ENCODE data around the gene EPHA6.
"Not testable (repeated sequence)": the region's sequence is repeated elsewhere in the genome, so short reads cannot be mapped to it uniquely, and the experiment has no call there.

The EPHA6 gene

GRCh38 chr3:97256060-97256459, 441.7 kb downstream of the EPHA6 start:
- H3K27ac ChIP-seq: no peak overlapping the region
- no peak for DNase-seq (ENCODE audit: low read depth, low spot score)

GRCh38 chr3:97257942-97258697, 443.7 kb downstream of the EPHA6 start:
- DNase-seq (ENCODE audit: low read depth, low spot score): no peak
- H3K27ac ChIP-seq: no peak overlapping the region

GRCh38 chr3:97259263-97259662, 444.9 kb downstream of the EPHA6 start:
- no peak for DNase-seq (ENCODE audit: low read depth, low spot score)
- no peak overlapping the region for H3K27ac ChIP-seq

DNA sequence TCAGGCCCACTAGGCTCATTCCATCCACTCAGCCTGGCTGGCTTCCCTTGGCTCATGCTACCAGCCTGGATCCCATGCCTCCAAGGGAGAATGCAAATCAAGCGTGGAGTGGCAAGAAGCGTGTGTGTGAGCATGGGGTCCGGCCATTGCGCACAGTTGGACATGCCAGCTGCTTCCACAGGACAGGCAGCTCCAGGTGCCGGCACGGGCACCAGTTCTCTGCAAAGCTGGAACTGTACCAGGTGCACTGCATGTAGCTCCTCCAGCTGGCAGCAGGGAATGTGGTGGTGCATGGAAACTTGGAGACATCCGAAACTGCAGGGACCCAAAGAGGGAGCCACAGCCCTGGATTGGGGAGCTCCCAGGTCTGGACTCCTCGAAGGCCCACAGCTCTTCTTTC, 449.8 kb downstream of the EPHA6 start:
- no peak for DNase-seq (ENCODE audit: low read depth, low spot score)
- H3K27ac ChIP-seq: no peak overlapping the region

GRCh38 chr3:97265237-97266005, 451.0 kb downstream of the EPHA6 start:
- H3K27ac ChIP-seq: no peak overlapping the region
- no peak for DNase-seq (ENCODE audit: low read depth, low spot score)

DNA sequence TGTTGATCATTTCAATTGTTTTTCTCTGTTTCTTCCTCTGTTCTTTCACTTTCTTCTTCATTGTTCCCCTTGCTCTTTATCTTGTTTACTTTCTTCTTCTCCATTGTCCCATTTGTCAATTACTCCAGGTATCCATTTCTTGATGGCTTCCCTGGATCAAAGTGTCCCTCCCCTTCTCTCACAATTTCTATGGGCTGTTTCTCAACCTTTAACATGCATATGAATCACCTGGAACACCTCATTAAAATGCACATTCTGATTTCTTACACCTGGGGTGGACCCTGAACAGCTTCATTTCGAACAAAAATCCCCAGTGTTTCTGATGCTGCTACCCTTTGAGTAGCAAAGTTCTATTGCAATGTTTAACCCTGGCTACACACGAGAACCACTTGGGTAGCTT, 454.8 kb downstream of the EPHA6 start:
- no peak for DNase-seq (ENCODE audit: low read depth, low spot score)
- H3K27ac ChIP-seq: no peak overlapping the region

GRCh38 chr3:97276879-97277550, 462.6 kb downstream of the EPHA6 start:
- H3K27ac ChIP-seq: not testable (repeated sequence)

DNA sequence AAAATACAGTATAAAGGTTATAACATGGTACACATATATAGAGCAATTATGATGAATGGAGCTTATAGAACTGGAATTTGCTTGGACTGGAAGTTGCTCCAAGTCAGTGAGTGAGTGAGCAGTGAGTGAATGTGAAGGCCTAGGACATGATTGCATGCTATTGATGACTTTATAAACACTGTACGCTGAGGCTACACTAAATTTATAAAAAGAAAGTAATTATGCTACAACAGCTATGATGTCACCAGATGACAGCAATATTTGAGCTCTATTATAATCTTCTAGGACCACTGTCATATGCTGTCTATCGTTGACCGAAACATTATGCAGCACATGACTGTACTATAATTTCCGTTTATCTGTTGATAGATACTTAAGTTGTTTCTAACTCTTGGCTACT, 463.3 kb downstream of the EPHA6 start:
- H3K27ac ChIP-seq: no peak overlapping the region
- no peak for DNase-seq (ENCODE audit: low read depth, low spot score)

More at GRCh38 chr3:97276879-97277550, 462.6 kb downstream of the EPHA6 start:
- not testable (repeated sequence) for DNase-seq (ENCODE audit: low read depth, low spot score)

GRCh38 chr3:97278506-97278905, 464.1 kb downstream of the EPHA6 start:
- no peak overlapping the region for H3K27ac ChIP-seq
- no peak for DNase-seq (ENCODE audit: low read depth, low spot score)

- no peak overlapping the region for H3K27ac ChIP-seq
Observed at GRCh38 chr3:97291901-97292300, 477.5 kb downstream of the EPHA6 start.

GRCh38 chr3:97293596-97294131, 479.3 kb downstream of the EPHA6 start:
- no peak overlapping the region for H3K27ac ChIP-seq

More at GRCh38 chr3:97291901-97292300, 477.5 kb downstream of the EPHA6 start:
- DNase-seq (ENCODE audit: low read depth, low spot score): no peak

GRCh38 chr3:97297032-97297431, 482.6 kb downstream of the EPHA6 start:
- DNase-seq (ENCODE audit: low read depth, low spot score): no peak
- H3K27ac ChIP-seq: no peak overlapping the region

More at GRCh38 chr3:97293596-97294131, 479.3 kb downstream of the EPHA6 start:
- DNase-seq (ENCODE audit: low read depth, low spot score): no peak

DNA sequence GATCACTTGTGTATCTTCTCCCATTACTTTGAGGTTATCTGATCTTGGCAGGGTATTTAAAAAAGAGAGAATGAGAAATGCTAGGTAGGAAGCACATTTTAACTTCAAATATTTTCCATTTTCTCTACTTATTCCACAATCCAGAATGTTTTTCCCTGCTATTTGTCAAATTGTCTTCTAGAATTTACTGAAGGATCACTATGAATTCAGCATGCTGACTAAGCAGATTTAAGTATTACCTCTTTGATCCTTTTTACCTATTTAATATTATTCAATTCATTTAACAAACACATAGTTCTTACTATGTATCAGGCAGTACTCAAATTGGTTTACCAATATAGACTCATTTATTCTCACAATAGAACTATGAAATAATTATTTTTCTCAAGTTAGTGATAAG, 486.7 kb downstream of the EPHA6 start:
- no peak overlapping the region for H3K27ac ChIP-seq
- DNase-seq (ENCODE audit: low read depth, low spot score): no peak

GRCh38 chr3:97306226-97306625, 491.8 kb downstream of the EPHA6 start:
- H3K27ac ChIP-seq: no peak overlapping the region
- no peak for DNase-seq (ENCODE audit: low read depth, low spot score)

DNA sequence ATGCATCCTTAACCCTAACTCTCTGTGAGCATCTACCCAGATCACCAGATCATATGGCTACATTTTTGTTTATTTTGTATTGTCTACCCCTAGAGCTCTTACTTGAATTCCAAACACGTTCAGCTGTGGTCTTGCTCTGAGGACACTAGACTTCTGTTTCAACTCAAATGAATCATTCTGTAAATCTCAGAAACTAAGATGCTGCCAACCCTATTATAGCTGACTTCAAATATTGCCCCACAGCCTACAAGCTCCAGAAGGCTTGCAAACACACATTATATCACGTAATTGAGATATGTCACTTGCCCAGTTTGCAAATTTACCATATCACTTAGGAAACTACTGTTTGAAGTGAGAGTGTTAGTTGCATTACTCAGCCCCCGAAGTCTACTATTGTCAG, 524.0 kb downstream of the EPHA6 start:
- H3K27ac ChIP-seq: no peak overlapping the region
- no peak for DNase-seq (ENCODE audit: low read depth, low spot score)

- H3K27ac ChIP-seq: no peak overlapping the region
- DNase-seq (ENCODE audit: low read depth, low spot score): no peak
Observed at GRCh38 chr3:97340940-97341339, 526.5 kb downstream of the EPHA6 start.

DNA sequence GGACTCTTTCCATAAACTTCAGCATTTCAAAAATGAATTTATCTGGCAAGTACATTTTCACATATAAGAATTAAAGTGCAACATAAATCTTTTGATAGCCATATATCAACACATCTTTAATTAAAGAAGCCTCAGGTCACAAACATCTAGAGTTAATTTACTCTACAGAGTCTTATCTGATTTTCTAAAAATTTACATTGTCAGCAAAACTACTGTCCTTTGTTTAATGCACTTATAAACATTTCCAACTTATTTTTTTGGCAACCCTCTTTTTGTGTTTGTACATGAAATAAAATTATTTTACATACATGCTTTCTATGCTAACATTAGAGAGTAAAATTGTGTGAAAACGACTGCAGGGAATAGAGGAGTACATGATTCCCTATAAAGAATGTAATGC, 533.4 kb downstream of the EPHA6 start:
- DNase-seq (ENCODE audit: low read depth, low spot score): no peak

GRCh38 chr3:97350971-97351370, 536.6 kb downstream of the EPHA6 start:
- no peak for DNase-seq (ENCODE audit: low read depth, low spot score)
- H3K27ac ChIP-seq: no peak overlapping the region

More for the DNA sequence above, 533.4 kb downstream of the EPHA6 start:
- no peak overlapping the region for H3K27ac ChIP-seq

DNA sequence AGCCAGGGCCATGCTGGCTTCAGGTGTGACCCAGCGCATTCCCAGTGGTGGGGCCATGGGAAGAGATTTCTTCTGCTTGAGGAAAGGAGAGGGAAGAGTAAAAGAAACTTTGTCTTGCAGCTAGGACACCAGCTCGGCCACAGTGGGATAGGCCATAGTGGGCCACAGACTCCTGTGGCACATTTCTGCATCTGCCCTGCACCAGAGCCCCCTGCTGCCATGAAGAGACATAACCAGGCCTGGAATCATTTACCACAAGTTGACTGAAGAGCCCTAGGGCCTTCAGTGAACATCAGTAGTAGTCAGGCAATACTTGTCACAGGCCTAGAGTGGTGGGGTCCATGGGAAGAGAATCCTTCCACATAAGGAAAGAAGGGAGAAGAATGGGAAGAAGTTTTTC, 538.8 kb downstream of the EPHA6 start:
- no peak overlapping the region for H3K27ac ChIP-seq
- DNase-seq (ENCODE audit: low read depth, low spot score): no peak

- H3K27ac ChIP-seq: no peak overlapping the region
- no peak for DNase-seq (ENCODE audit: low read depth, low spot score)
Observed at GRCh38 chr3:97359977-97360376, 545.6 kb downstream of the EPHA6 start.

- H3K27ac ChIP-seq: no peak overlapping the region
- DNase-seq (ENCODE audit: low read depth, low spot score): no peak
Observed at GRCh38 chr3:97360804-97361203, 546.4 kb downstream of the EPHA6 start.

Measured in epithelial cell of prostate (primary cell).